ENCODE measurements around the gene IP6K1. TPM values are rescaled to one million over a fixed set of nuclear protein-coding genes. Genes with fewer than 3 reads are reported as not detected.

The IP6K1 gene
- total and polyA plus RNA-seq, 10 of the 15 experiments (the other 5 are each of a cell fraction or from before 2014, with no cell fraction given) = 1.3 to 30.6 (median 18.2) TPM

DNA sequence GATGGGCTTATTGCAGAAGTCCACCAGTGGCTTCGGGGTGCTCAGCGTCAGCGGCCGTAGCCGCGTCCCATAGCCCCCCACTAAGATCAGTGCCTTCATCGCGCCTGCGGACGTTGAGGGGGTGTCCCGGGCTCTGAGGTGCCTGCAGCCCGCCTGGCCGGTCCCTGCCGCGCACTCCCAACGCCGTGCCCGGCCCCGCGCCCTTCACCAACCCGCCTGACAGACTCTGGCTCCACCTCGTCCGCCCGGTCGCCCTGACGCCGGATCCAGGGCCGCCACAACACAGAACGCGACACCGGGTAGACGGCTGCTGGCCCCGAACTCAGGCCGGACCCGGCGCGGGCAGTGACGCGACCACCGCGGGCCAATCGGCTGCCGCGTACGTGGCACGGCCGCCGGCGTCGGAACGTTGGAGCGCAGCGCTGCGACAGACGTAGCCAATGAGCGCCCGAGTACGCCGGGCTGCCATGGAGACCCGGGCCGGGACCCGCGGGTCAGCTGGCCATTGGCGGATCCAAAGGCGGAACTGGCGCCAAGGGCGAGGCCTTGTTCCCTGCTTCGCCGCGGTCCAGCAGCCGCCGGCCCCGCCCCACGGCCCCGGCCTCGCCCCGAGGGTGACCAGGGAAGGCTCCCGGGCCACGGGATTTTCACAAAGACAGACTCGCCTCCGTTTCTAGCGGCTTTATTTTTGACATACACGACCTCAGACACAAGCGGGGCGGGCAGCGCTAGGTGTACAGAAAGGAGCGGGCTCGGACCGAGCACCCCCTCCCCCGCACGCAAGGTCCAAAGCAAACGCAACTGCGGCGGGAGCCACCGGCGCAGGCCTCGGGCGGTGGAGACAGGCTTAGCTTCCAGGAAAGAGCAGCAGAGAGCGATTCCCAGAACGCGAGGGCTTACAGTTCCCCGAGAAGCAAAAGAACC, 62.5 kb downstream of the IP6K1 start, which contains the start of gene GMPPB (continued):
- TF ChIP-seq KDM1A (IDR thresholded peaks at IDR 0.05; ENCODE audit: borderline replicate concordance) (no peak), FOXM1 (IDR thresholded peaks at IDR 0.05; ENCODE audit: low read depth, low read length) (no peak), SP1 (IDR thresholded peaks at IDR 0.05; ENCODE audit: low read depth, low read length) (peak; percentile 83), CREM (IDR thresholded peaks at IDR 0.05; ENCODE audit: low read depth) (peak; percentile 93), RELA (IDR thresholded peaks at IDR 0.05; ENCODE audit: borderline replicate concordance, partially characterized antibody) (no peak), SUZ12 (IDR thresholded peaks at IDR 0.05; ENCODE audit: unreplicated experiment) (no peak), BACH1 (IDR thresholded peaks at IDR 0.05; ENCODE audit: borderline replicate concordance) (peak; percentile 42; the same call in 1 of the 2 replicates), RB1 (IDR thresholded peaks at IDR 0.05; ENCODE audit: borderline replicate concordance) (peak; percentile 51; the same call in 1 of the 2 replicates), ETV6 (conservative IDR thresholded peaks at IDR 0.05 in 1 of 2, IDR thresholded peaks at IDR 0.05 in 1 of 2; ENCODE audit: borderline replicate concordance in 1 of 2, low read depth in 1 of 2) (no peak), BRCA1 (IDR thresholded peaks at IDR 0.05; ENCODE audit: low read depth, low read length) (no peak), TARDBP (IDR thresholded peaks at IDR 0.05; ENCODE audit: borderline replicate concordance) (peak; percentile 47; the same call in 1 of the 2 replicates), FOS (IDR thresholded peaks at IDR 0.05; ENCODE audit: borderline replicate concordance, extremely low read depth, insufficient read length) (no peak), SMAD5 (IDR thresholded peaks at IDR 0.05; ENCODE audit: low read depth) (peak; percentile 37; the same call in 1 of the 2 replicates), NFXL1 (IDR thresholded peaks at IDR 0.05; ENCODE audit: borderline replicate concordance) (no peak), ZSCAN29 (IDR thresholded peaks at IDR 0.05) (no peak), JUNB (IDR thresholded peaks at IDR 0.05) (no peak), TAF1 (IDR thresholded peaks at IDR 0.05; ENCODE audit: borderline replicate concordance, low read depth, low read length) (peak; percentile 43; the same call in 1 of the 2 replicates), POLR2A (IDR thresholded peaks at IDR 0.05; ENCODE audit: low read depth, low read length) (peak; percentile 92), SIX5 (IDR thresholded peaks at IDR 0.05; ENCODE audit: low read depth, low read length, severe bottlenecking) (no peak), TCF12 (IDR thresholded peaks at IDR 0.05; ENCODE audit: low read depth, low read length) (no peak)
- TF ChIP-seq, protein P1, sequence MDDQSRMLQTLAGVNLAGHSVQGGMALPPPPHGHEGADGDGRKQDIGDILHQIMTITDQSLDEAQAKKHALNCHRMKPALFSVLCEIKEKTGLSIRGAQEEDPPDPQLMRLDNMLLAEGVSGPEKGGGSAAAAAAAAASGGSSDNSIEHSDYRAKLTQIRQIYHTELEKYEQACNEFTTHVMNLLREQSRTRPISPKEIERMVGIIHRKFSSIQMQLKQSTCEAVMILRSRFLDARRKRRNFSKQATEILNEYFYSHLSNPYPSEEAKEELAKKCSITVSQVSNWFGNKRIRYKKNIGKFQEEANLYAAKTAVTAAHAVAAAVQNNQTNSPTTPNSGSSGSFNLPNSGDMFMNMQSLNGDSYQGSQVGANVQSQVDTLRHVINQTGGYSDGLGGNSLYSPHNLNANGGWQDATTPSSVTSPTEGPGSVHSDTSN (IDR thresholded peaks at IDR 0.05; ENCODE audit: insufficient replicate concordance, low read depth, low read length) = no peak
- TF ChIP-seq, protein P2, sequence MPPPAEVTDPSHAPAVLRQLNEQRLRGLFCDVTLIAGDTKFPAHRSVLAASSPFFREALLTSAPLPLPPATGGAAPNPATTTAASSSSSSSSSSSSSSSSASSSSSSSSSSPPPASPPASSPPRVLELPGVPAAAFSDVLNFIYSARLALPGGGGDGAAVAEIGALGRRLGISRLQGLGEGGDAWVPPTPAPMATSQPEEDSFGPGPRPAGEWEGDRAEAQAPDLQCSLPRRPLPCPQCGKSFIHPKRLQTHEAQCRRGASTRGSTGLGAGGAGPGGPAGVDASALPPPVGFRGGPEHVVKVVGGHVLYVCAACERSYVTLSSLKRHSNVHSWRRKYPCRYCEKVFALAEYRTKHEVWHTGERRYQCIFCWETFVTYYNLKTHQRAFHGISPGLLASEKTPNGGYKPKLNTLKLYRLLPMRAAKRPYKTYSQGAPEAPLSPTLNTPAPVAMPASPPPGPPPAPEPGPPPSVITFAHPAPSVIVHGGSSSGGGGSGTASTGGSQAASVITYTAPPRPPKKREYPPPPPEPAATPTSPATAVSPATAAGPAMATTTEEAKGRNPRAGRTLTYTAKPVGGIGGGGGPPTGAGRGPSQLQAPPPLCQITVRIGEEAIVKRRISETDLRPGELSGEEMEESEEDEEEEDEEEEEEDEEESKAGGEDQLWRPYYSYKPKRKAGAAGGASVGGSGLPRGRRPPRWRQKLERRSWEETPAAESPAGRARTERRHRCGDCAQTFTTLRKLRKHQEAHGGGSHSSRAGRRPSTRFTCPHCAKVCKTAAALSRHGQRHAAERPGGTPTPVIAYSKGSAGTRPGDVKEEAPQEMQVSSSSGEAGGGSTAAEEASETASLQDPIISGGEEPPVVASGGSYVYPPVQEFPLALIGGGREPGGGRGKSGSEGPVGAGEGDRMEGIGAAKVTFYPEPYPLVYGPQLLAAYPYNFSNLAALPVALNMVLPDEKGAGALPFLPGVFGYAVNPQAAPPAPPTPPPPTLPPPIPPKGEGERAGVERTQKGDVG (CRISPR knock-in tag; IDR thresholded peaks at IDR 0.05) = no peak
- TF ChIP-seq, protein P3, sequence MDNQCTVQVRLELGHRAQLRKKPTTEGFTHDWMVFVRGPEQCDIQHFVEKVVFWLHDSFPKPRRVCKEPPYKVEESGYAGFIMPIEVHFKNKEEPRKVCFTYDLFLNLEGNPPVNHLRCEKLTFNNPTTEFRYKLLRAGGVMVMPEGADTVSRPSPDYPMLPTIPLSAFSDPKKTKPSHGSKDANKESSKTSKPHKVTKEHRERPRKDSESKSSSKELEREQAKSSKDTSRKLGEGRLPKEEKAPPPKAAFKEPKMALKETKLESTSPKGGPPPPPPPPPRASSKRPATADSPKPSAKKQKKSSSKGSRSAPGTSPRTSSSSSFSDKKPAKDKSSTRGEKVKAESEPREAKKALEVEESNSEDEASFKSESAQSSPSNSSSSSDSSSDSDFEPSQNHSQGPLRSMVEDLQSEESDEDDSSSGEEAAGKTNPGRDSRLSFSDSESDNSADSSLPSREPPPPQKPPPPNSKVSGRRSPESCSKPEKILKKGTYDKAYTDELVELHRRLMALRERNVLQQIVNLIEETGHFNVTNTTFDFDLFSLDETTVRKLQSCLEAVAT (IDR thresholded peaks at IDR 0.05) = no peak; the same call in 1 of the 2 replicates
